Neural cell (in vitro differentiated cells): ENCODE results near the gene FANCL.

Source experiments
- CTCF ChIP-seq: fragments of 450-650 bp; IDR thresholded peaks from 2 replicates; pipeline ENCODE4 v1.5.1; 2014; ENCODE audit warnings: antibody characterized with exemption, mild to moderate bottlenecking, moderate library complexity; ENCODE audit not compliant: poor library complexity, severe bottlenecking
- POLR2AphosphoS5 ChIP-seq: IDR thresholded peaks from 2 replicates; pipeline ENCODE4 v1.6.1; 2012
- RAD21 ChIP-seq: fragments of 450-650 bp; conservative IDR thresholded peaks from 2 replicates; pipeline ENCODE4 v1.6.1; 2014; ENCODE audit warnings: antibody characterized with exemption, mild to moderate bottlenecking, moderate library complexity

DNA sequence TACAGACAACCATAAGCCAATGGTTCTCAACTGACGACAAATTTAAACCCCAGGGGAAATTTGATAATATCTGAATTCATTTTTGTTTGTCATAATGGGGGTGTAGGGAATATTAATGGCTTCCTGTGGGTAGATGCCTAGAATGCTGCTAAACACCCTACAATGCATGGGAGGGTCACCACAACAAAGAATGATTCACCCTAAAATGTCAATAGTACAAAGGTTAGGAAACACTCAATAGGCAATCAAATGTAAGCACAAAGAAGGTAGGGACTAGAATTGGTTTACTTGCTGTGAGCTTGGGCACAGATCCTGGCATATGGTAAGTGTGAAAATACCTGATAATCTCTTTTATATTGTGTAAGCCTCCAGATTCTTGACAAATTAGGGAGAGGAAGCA lies 20.1 kb upstream of the FANCL start:
- TF ChIP-seq POLR2AphosphoS5: no peak
- TF ChIP-seq CTCF: no peak
- TF ChIP-seq RAD21: no peak
